A673 (cell line): ENCODE measurements around the gene PKN2.
"Not testable (repeated sequence)": the region's sequence is repeated elsewhere in the genome, so short reads cannot be mapped to it uniquely, and the experiment has no call there.

Source experiments
- EZH2 ChIP-seq: fragments of 200-600 bp; sonication (generic); IDR thresholded peaks from 2 replicates; pipeline ENCODE4 v1.6.1; 2017; ENCODE audit warnings: borderline replicate concordance, low read depth, mild to moderate bottlenecking, mixed read lengths, antibody characterized with exemption, low read length; ENCODE audit not compliant: poor library complexity, severe bottlenecking
- TF ChIP-seq, protein P1 (sequence below): fragments of 300-800, 200-600 bp; sonication (generic); conservative IDR thresholded peaks from 2 replicates; pipeline ENCODE4 v1.5.1; 2017; ENCODE audit warnings: low read depth, mild to moderate bottlenecking, antibody characterized with exemption, low read length, moderate library complexity, mixed read lengths

DNA sequence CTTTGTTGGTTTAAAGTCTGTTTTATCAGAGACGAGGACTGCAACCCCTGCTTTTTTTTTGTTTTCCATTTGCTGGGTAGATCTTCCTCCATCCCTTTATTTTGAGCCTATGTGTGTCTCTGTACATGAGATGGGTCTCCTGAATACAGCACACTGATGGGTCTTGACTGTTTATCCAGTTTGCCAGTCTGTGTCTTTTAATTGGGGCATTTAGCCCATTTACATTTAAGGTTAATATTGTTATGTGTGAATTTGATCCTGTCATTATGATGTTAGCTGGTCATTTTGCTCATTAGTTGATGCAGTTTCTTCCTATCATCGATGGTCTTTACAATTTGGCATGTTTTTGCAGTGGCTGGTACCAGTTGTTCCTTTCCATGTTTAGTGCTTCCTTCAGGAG is 32.5 kb downstream of the PKN2 start:
- TF ChIP-seq, protein P1, sequence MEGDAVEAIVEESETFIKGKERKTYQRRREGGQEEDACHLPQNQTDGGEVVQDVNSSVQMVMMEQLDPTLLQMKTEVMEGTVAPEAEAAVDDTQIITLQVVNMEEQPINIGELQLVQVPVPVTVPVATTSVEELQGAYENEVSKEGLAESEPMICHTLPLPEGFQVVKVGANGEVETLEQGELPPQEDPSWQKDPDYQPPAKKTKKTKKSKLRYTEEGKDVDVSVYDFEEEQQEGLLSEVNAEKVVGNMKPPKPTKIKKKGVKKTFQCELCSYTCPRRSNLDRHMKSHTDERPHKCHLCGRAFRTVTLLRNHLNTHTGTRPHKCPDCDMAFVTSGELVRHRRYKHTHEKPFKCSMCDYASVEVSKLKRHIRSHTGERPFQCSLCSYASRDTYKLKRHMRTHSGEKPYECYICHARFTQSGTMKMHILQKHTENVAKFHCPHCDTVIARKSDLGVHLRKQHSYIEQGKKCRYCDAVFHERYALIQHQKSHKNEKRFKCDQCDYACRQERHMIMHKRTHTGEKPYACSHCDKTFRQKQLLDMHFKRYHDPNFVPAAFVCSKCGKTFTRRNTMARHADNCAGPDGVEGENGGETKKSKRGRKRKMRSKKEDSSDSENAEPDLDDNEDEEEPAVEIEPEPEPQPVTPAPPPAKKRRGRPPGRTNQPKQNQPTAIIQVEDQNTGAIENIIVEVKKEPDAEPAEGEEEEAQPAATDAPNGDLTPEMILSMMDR = not testable (repeated sequence)
- not testable (repeated sequence) for TF ChIP-seq EZH2
